Sigmoid colon (tissue), 3 donors: ENCODE results near the gene DDX60.

Experiments used
- CTCF ChIP-seq, 4 experiments: fragments of 450-650 bp in 3 of 4; fragments of 200-600 bp in 1 of 4; IDR thresholded peaks; one replicate each; pipeline ENCODE4 v1.5.1; 2016 to 2019; ENCODE audit warnings: antibody characterized with exemption in 4 of 4, mild to moderate bottlenecking in 3 of 4, moderate library complexity in 2 of 4
- POLR2A ChIP-seq, 2 donors: fragments of 450-650 bp; IDR thresholded peaks; one replicate each; pipeline ENCODE4 v1.6.1; 2016; ENCODE audit warnings: antibody characterized with exemption in 2 of 2, mild to moderate bottlenecking in 2 of 2, moderate library complexity in 2 of 2

DNA sequence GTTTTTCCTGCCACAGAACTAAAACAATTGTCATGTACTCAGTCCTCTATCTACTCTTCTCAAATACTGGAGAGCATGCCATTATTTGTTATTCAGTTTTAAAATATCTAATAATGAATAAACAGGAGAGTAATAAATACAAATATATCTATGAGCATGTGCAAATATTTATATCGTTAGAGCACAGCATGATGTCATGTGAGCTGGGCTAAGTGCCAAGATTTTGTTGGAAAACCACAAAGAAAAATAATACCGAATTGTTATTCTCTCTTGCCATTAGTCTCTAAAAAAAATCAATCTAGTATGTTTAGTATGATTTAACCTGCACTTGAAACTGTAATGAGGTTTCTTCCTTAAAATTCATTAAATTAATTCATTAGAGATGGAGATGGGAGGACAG, 97.3 kb downstream of the DDX60 start:
- no peak for TF ChIP-seq CTCF (IDR thresholded peaks at IDR 0.05)
- no peak for TF ChIP-seq POLR2A (IDR thresholded peaks at IDR 0.05)
